IMR-90 (cell line): ENCODE results near the gene ZNF318. TPM values are rescaled to one million over a fixed set of nuclear protein-coding genes. Genes with fewer than 3 reads are reported as not detected.

Source experiments
- ATAC-seq: fragments of 200-7000 bp; cut with Tn5 transposase; 2 replicates; pipeline ENCODE4 v1.9.1; 2020; ENCODE audit warnings: low read depth, mild to moderate bottlenecking, moderate library complexity
- BruUV-seq: library from RNA; stranded (reverse); fragments of 400-500 nt; replicated peaks from 2 replicates; lab custom pipeline; 2021; lab: Mats Ljungman, UMichigan
- CTCF ChIA-PET: fragments of 300-600 bp; formaldehyde crosslinking; extraction: SDS; loops from one replicate; lab custom pipeline; 2021; ENCODE audit warnings: antibody characterized with exemption; lab: Yijun Ruan, JAX
- POLR2A ChIA-PET: fragments of 300-600 bp; sonication (Branson Sonifier 250); formaldehyde crosslinking; loops from one replicate; lab custom pipeline; 2022; ENCODE audit warnings: antibody characterized with exemption; ENCODE audit not compliant: unreplicated experiment; lab: Charles Lee
- DNase-seq: peaks from one replicate; pipeline ENCODE4 v3.0.0; 2013
- H2AFZ ChIP-seq: replicated peaks from 2 replicates; pipeline ENCODE3; 2013; ENCODE audit warnings: low read length, mild to moderate bottlenecking; ENCODE audit not compliant: poor library complexity
- H2AK5ac ChIP-seq: 2 replicates; pipeline ENCODE4 v1.6.1; 2013; ENCODE audit warnings: low read depth, low read length, inconsistent platforms
- H2AK9ac ChIP-seq: replicated peaks from 2 replicates; pipeline ENCODE3; 2013; ENCODE audit warnings: mild to moderate bottlenecking, low read depth, low read length, moderate library complexity; ENCODE audit not compliant: poor library complexity
- H2BK120ac ChIP-seq: 2 replicates; pipeline ENCODE4 v1.6.1; 2013; ENCODE audit warnings: low read depth, low read length, inconsistent platforms
- H2BK15ac ChIP-seq: 3 replicates; pipeline ENCODE4 v1.6.1; 2013; ENCODE audit warnings: low read depth, low read length, inconsistent platforms
- H2BK20ac ChIP-seq: 2 replicates; pipeline ENCODE4 v1.6.1; 2013; ENCODE audit warnings: low read depth, mild to moderate bottlenecking, inconsistent platforms, low read length, moderate library complexity
- H2BK5ac ChIP-seq: 2 replicates; pipeline ENCODE4 v1.6.1; 2013; ENCODE audit warnings: mild to moderate bottlenecking, low read depth, low read length, inconsistent platforms; ENCODE audit not compliant: poor library complexity, severe bottlenecking
- H3K14ac ChIP-seq: replicated peaks from 2 replicates; pipeline ENCODE4 v1.6.1; 2013; ENCODE audit warnings: low read depth, low read length, inconsistent platforms
- H3K18ac ChIP-seq: 2 replicates; pipeline ENCODE4 v1.6.1; 2013; ENCODE audit warnings: low read depth, low read length, control low read depth
- H3K23ac ChIP-seq: 2 replicates; pipeline ENCODE4 v1.6.1; 2013; ENCODE audit warnings: low read depth, low read length, inconsistent platforms
- H3K27ac ChIP-seq: 2 replicates; pipeline ENCODE4 v1.5.1; 2013; ENCODE audit warnings: mild to moderate bottlenecking, control low read depth, low read length; ENCODE audit not compliant: insufficient read depth
- H3K27me3 ChIP-seq: 2 replicates; pipeline ENCODE4 v1.6.1; 2013; ENCODE audit warnings: low read length; ENCODE audit not compliant: control insufficient read depth, insufficient read depth
- H3K36me3 ChIP-seq: 2 replicates; pipeline ENCODE4 v1.6.1; 2013; ENCODE audit warnings: low read length, mixed read lengths; ENCODE audit not compliant: control insufficient read depth, insufficient read depth
- H3K4ac ChIP-seq: 2 replicates; pipeline ENCODE4 v1.6.1; 2013; ENCODE audit warnings: low read depth, low read length, inconsistent platforms
- H3K4me1 ChIP-seq: 2 replicates; pipeline ENCODE4 v1.6.1; 2013; ENCODE audit warnings: low read length, mixed read lengths; ENCODE audit not compliant: control insufficient read depth, insufficient read depth
- H3K4me2 ChIP-seq: 2 replicates; pipeline ENCODE4 v1.6.1; 2013; ENCODE audit warnings: low read depth, mild to moderate bottlenecking, control low read depth, low read length, moderate library complexity
- H3K4me3 ChIP-seq: 2 replicates; pipeline ENCODE4 v1.5.1; 2013; ENCODE audit warnings: low read depth, mild to moderate bottlenecking, control low read depth, low read length, moderate library complexity; ENCODE audit not compliant: insufficient read depth
- H3K56ac ChIP-seq: 2 replicates; pipeline ENCODE4 v1.6.1; 2013; ENCODE audit warnings: low read length, inconsistent platforms; ENCODE audit not compliant: insufficient read depth; ENCODE audit errors: extremely low read depth
- H3K79me1 ChIP-seq, 2 experiments: 2 replicates each; pipeline ENCODE4 v1.6.1; 2013; ENCODE audit warnings: low read length in 2 of 2, inconsistent platforms in 1 of 2, low read depth in 1 of 2
- H3K9ac ChIP-seq: 2 replicates; pipeline ENCODE4 v1.6.1; 2013; ENCODE audit warnings: low read depth, low read length, control low read depth
- H3K9me1 ChIP-seq: 2 replicates; pipeline ENCODE4 v1.6.1; 2013; ENCODE audit warnings: low read length, inconsistent platforms; ENCODE audit not compliant: insufficient read depth
- H3K9me3 ChIP-seq: 2 replicates; pipeline ENCODE4 v1.6.1; 2013; ENCODE audit warnings: low read length; ENCODE audit not compliant: control insufficient read depth, insufficient read depth
- H4K20me1 ChIP-seq: 2 replicates; pipeline ENCODE4 v1.6.1; 2013; ENCODE audit warnings: low read length, inconsistent platforms; ENCODE audit not compliant: insufficient read depth
- H4K5ac ChIP-seq: 2 replicates; pipeline ENCODE4 v1.6.1; 2013; ENCODE audit warnings: mild to moderate bottlenecking, low read depth, low read length, control low read depth
- H4K8ac ChIP-seq, 2 experiments: 2 replicates each; pipeline ENCODE4 v1.6.1; 2013; ENCODE audit warnings: low read depth in 2 of 2, low read length in 2 of 2, control low read depth in 1 of 2, inconsistent platforms in 1 of 2
- H4K91ac ChIP-seq: 2 replicates; pipeline ENCODE4 v1.6.1; 2013; ENCODE audit warnings: low read depth, low read length, inconsistent platforms; ENCODE audit not compliant: insufficient read depth
- CEBPB ChIP-seq: IDR thresholded peaks from 2 replicates; pipeline ENCODE4 v1.6.1; 2012; ENCODE audit warnings: low read depth, low read length, improper control_type of control experiment
- CTCF ChIP-seq: conservative IDR thresholded peaks from 2 replicates; pipeline ENCODE4 v1.5.1; 2012; ENCODE audit warnings: mild to moderate bottlenecking, low read depth, low read length, improper control_type of control experiment
- FOS ChIP-seq: fragments of 150-350 bp; IDR thresholded peaks from 2 replicates; pipeline ENCODE4 v1.6.1; 2016; ENCODE audit warnings: low read depth, low read length
- MXI1 ChIP-seq: IDR thresholded peaks from 2 replicates; pipeline ENCODE4 v1.6.1; 2012; ENCODE audit warnings: low read depth, mild to moderate bottlenecking, low read length, moderate library complexity, borderline replicate concordance
- NFE2L2 ChIP-seq: fragments of 150-350 bp; IDR thresholded peaks from 2 replicates; pipeline ENCODE4 v1.6.1; 2016; ENCODE audit warnings: low read depth, mild to moderate bottlenecking, low read length
- SMC3 ChIP-seq: fragments of 150-350 bp; IDR thresholded peaks from 2 replicates; pipeline ENCODE4 v1.6.1; 2016; ENCODE audit warnings: low read depth, mild to moderate bottlenecking, antibody characterized with exemption, low read length, moderate library complexity
- USF2 ChIP-seq: fragments of 150-350 bp; IDR thresholded peaks from 2 replicates; pipeline ENCODE4 v1.6.1; 2017; ENCODE audit warnings: mild to moderate bottlenecking, antibody characterized with exemption, low read length, low read depth
- WGBS, 2 experiments: methylation state at CpG; one replicate each; pipeline versions ENCODE4 v1.1.5 to v1.1.7; 2013; ENCODE audit warnings: missing lambda C conversion rate in 2 of 2; ENCODE audit not compliant: insufficient read length in 1 of 2; ENCODE audit errors: extremely low coverage in 2 of 2; 5-methylcytosine and 5-hydroxymethylcytosine counted together
- dilution Hi-C: fragments of 300-500 bp; cut with HindIII; formaldehyde crosslinking; loops from one replicate; pipeline ENCODE4 v1.14.3; 2018; ENCODE audit warnings: low sequenced_read_pairs; ENCODE audit not compliant: unreplicated experiment
- in situ Hi-C: fragments of 300-500 bp; cut with MboI; formaldehyde crosslinking; loops from 3 replicates; pipeline ENCODE4 v1.14.3; 2019; ENCODE audit warnings: low sequenced_read_pairs, inconsistent platforms, mixed read lengths
- intact Hi-C: fragments of 100-400 bp; cut with micrococcal nuclease; formaldehyde crosslinking; loops from 2 replicates; pipeline ENCODE4 v1.10.0; 2022
- polyA plus RNA-seq, 3 experiments: library from polyadenylated mRNA; depleted of rRNA; stranded (reverse); fragments of >200 nt; gene quantifications; 2 replicates each; pipeline ENCODE4 v1.2.3, GENCODE V29; 2012; ENCODE audit warnings: low replicate concordance in 1 of 3
- total RNA-seq: library from RNA; depleted of rRNA; stranded (reverse); fragments of >200 nt; gene quantifications from 2 replicates; pipeline ENCODE4 v1.2.3, GENCODE V29; 2012

Gene ZNF318
- total and polyA plus RNA-seq, 2 of the 4 experiments (the other 2 are of a cell fraction) = 5.7 to 6.6 TPM

- no peak overlapping the region for H3K27ac ChIP-seq
- dilution Hi-C loops = no loop called here
- H3K9me3 ChIP-seq = no peaks in the 10 kb centered on the region
- H3K4me3 ChIP-seq = no peak overlapping the region
- no peak for ATAC-seq
- no peak overlapping the region for H2AK9ac ChIP-seq
- no peaks in the 10 kb centered on the region; the same call in 1 of the 2 replicates for H3K4me1 ChIP-seq
- H3K56ac ChIP-seq = no peak overlapping the region
- no peak overlapping the region for H3K18ac ChIP-seq
- H2AK5ac ChIP-seq = no peak overlapping the region
- H2AFZ ChIP-seq = no peak overlapping the region
- no peak overlapping the region for H3K23ac ChIP-seq
- no peak overlapping the region for H4K8ac ChIP-seq
- no peaks in the 10 kb centered on the region for H3K36me3 ChIP-seq
- H3K4me2 ChIP-seq = no peak overlapping the region
- H3K79me1 ChIP-seq = no peaks in the 10 kb centered on the region
- BruUV-seq = no TSS peak
- H3K27me3 ChIP-seq = peaks cover 29% of the 10 kb centered on the region
- no peak overlapping the region for H4K5ac ChIP-seq
- in situ Hi-C loops = no loop called here
- no peak overlapping the region for H4K91ac ChIP-seq
- intact Hi-C loops = no loop called here
- ChIA-PET POLR2A (no interaction called here), CTCF (interaction anchor here (1.0 kb wide), 1 partner anchor 22 kb away, joined by 3 read pairs; no protein-coding TSS in a partner anchor)
- no peaks in the 10 kb centered on the region for H3K9me1 ChIP-seq
- H4K20me1 ChIP-seq = no peaks in the 10 kb centered on the region
- DNase-seq = no peak
- TF ChIP-seq SMC3 (no peak), NFE2L2 (no peak), MXI1 (no peak), FOS (no peak), USF2 (no peak), CEBPB (no peak), CTCF (no peak)
- H3K4ac ChIP-seq = no peak overlapping the region
- no peak overlapping the region for H2BK20ac ChIP-seq
- no CpG with 5 or more reads among the region's 1 CpG for WGBS, 2 experiments
- no peak overlapping the region for H3K9ac ChIP-seq
- H2BK15ac ChIP-seq = no peak overlapping the region
- H2BK5ac ChIP-seq = no peak overlapping the region
- H3K14ac ChIP-seq = no peak overlapping the region
- H2BK120ac ChIP-seq = no peak overlapping the region
Measured at GRCh38 chr6:43313813-43314212, 55.6 kb downstream of the ZNF318 start.
